G401 (cell line): ENCODE results near the gene SYNE2. TPM values are rescaled to one million over a fixed set of nuclear protein-coding genes. Genes with fewer than 3 reads are reported as not detected.

Experiments
- DNase-seq: peaks from one replicate; pipeline ENCODE4 v3.0.0-alpha.2; 2015; ENCODE audit warnings: low spot score
- in situ Hi-C: cut with HindIII; loops from 2 replicates; pipeline ENCODE4 v1.10.0; 2016; ENCODE audit warnings: low sequenced_read_pairs, mixed read lengths
- total RNA-seq: library from RNA; depleted of rRNA; stranded (reverse); fragments of >200 nt; shearing (Covaris generic); gene quantifications from 2 replicates; pipeline ENCODE4 v1.2.3, GENCODE V29; 2014

The SYNE2 gene
- total RNA-seq, 1 experiment from 2014 or later: 6.2 TPM

DNA sequence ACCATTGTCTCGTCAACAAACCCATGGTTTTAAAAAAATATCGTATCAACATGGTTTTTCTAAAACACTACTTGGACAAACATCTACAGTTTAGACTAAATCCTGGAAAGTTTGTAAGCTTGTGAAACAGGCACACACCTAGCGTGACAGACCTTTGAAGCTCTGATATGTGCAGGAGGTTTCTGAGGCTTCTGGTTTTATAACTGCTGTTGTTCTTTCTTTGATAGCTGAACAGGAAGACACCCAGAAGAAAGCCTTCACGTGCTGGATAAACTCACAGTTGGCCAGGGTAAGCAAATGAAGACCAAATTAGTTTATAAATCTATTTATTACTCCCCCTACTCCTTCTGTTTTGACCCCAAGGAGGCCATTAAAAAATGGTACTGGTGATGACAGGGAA, 87.6 kb downstream of the SYNE2 start:
- DNase-seq: no peak
- in situ Hi-C loops: no loop called here

DNA sequence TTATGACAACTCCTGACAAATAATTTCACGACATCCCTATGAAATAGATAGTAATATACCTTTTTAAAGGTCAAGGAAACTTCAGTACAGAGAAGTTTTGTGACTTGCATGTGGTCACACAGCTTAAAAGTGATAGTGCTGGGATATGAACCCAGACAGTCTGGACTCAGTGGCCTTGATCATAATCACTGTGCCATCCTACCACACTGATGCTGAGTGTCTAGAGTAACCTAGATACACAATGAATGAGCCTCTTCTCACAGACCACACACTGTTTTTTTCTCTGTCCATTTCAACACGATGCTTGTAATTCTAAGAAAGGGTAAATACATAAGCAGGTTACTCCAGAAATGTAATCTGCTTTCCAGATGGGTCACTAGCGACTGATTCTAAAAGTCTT, 88.2 kb downstream of the SYNE2 start:
- no peak for DNase-seq
- in situ Hi-C loops: no loop called here

DNA sequence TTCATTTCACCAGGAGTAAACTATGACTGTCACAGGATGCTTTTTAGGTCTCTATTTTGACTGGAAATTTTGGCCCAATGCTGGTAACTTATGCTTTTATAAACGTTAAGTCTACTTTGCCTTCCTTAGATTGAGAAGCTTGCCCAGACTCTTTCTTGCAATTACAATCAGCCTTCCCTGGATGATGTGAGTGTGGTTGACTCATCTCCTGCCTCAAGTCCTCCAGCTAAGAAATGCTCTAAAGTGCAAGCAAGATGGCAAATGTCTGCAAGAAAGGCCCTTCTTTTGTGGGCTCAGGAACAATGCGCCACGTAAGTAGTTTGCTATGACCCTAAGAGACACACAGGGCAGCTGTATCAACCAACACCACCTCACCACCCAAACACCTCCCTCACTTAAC, 96.9 kb downstream of the SYNE2 start:
- no peak for DNase-seq
- in situ Hi-C loops: no loop called here

DNA sequence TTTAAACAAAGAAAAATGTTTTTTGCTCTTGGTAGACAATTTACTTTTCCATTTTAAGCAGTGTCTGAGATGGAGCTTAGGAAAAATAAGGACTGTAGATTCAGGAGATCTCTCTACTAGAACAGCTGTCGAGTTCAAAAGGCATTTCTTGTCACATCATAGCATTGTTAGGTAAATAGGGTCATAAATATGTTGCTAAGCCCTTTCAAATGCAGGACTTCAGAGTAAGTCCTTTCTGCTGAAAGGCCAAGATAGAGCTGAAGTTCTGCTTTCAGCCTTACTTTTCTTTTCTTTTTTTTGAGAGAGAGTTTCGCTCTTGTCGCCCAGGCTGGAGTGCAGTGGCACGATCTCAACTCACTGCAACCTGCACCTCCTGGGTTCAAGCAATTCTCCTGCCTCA, 98.2 kb downstream of the SYNE2 start:
- DNase-seq: no peak
- in situ Hi-C loops: no loop called here

DNA sequence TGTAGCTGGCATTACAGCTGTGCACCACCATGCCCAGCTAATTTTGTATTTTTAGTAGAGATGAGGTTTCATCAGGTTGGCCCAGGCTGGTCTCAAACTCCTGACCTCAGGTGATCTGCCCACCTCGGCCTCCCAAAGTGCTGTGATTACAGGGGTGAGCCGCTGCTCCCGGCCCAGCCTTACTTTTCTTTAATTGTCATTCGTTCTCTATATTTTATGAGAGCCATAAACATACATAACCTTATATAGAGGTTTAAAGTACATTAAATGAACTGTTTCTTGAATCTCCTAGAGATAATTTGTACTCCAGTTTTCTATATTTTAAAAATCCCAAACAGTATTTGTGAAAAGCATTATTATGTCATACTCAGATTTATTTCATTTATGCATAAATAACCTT, 98.6 kb downstream of the SYNE2 start:
- DNase-seq: no peak
- in situ Hi-C loops: no loop called here

DNA sequence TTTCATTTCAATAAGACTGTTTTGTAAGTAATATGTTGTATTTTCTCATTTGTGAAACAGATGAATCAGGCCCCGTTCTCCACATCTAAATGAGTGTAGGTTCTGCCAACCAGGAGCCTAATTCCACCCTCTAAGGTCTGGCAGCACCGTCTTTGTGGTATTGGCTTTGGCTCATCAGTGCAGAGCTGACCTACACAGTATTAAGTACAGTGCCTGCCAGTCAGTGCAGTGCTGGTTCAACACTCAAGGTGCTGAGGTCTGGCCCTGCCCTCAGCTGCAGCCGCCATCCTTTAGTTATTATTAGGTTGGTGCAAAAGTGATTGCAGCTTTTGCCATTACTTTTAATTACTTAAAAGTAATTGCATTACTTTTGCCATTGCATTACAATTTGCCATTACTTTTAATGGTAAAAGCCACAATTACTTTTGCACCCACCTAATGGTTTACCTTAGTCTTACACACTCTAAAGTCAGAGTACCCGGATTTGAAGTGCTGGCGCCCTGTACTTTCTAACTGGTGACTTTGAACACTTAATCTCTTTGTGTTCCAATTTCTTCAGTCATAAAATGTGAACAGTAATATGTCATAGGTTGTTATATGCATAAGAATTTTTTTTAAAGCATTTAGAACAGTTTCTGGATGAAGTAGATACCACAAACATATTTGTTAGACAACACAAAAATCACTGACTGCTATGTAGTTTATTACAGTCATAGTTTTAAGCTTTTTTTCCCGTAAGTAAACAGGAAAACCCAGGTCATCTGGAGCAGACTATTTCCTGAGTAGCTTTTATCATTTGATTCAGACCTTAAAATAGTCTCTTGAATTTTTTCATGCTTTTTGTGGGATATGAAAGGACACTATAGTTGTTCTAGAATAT, 99.5 kb downstream of the SYNE2 start:
- no peak for DNase-seq
- in situ Hi-C loops: no loop called here

DNA sequence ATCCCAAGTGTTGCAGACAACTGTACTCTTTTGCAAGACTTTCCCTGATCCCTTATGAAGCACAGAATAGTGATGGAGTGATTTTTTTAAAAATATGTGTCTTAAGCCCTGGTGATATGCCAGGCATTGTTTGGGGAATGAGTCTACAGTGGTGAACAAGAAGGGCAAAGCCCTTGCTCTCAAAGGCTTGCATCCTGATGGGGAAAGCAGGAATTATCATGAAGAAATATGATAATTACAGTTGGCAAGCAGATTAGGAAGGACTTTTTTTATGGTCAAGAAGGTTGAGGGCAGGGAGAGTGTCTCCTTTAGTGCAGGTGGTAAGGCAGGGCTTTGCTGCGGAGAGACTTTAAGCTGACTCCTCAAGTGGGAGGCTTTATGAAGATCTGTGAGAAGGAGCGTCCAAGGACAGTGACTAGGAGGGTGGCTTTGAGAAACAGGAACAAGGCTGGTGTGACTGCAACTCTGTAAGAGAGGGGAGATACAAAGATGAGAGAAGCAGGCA, 100.2 kb downstream of the SYNE2 start:
- in situ Hi-C loops: no loop called here
- no peak for DNase-seq

DNA sequence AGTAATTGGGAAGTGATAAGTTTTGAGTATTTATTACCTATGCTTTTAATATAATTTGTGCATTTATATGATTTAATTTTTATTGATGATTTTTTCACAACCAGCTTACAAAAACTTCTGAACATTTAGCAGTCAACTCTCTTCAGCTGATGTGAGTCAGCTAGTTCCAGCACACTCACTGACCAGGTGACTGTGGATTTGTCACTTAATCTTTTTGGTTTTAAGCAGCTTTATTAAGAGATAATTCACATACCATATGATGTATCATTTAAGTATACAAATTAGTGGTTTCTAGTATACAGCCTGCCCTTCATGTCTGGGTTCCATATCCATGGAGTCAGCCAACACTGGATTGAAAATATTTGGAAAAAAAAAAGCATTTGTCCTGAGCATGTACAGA, 103.5 kb downstream of the SYNE2 start:
- DNase-seq: no peak
- in situ Hi-C loops: no loop called here

DNA sequence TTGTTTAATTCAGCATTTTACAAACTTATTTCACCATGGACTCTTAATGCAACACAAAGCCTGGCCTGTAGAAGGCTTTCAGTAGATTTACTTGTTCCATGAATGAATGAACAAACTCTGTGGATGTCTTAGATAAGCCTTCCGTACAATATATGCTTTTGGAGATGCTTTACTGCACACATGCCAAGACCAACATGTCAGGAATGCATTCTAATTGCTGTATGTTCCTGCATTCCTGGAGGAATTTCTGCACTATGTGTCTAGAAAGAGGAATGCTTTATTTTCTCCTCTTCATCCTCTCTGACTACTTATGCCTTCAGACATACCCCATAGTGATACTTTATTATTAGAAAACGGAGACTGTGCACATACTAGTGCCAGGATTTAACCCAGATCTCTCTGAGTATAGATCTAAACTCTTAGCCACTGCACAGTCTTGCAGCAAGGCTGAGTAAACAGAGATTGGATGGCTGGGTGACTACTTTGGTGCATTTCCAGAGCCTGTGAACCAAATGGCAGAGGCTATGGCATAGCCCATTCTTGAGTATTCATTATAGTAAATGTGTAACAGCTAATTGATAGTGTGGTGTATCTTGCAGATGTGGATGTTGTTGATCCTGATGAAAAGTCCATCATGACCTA, 108.2 kb downstream of the SYNE2 start:
- in situ Hi-C loops: no loop called here
- DNase-seq: no peak

DNA sequence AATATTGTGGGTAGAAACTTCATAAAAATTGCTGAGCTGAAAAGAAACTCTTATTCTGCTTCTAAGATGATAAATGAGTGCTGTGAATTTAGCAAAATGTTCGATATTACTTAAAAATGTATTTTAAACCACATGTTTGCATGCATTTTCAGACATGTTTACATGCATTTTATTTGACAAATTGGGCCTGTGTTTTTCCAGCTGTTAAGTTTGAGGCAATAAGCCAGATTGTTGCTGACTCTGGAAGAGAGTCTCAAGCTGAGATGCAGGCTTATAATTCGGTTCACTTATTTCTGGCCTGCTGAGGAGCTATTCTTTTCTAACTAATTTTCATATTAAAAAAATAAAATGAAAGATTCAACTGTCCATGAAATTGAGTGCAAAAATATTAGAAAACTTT, 110.1 kb downstream of the SYNE2 start:
- in situ Hi-C loops: no loop called here
- DNase-seq: no peak

DNA sequence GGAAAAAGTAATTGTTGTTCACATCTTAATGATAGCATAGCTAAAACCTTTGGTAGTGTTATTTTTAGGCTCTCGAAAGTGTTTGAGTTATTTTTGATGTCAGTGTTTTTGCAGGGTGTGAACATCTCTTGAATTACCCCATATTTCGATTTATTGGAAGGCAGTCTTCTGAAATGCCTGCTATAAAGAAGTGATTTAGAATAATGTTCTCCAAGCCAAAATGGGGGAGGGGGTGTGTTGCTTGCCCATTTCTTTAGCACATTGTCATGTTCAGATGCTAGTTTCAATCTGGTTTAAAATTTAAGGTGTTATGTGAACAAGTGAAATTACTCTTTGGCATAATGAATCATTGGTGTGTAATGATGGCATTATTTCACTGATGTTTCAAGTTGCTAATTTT, 110.6 kb downstream of the SYNE2 start:
- in situ Hi-C loops: no loop called here
- DNase-seq: no peak

DNA sequence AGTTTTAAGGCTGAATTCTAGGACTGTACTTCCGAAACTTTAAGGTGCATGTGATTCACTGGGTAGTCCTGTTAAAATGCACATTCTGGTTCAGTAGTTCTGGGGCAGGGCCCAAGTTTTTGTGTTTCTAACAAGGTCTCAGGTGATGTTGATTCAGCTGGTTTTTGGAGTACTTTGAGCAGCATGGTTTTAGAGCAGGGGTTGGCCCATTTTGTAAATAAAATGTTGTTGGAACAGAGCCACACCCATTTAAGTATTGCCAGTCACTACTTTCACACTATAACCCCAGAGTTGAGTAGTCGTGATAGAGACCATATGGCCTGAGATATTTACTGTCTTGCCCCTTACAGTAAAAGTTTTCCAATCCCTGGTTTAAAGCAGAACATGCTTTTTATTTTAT, 111.3 kb downstream of the SYNE2 start:
- in situ Hi-C loops: no loop called here
- no peak for DNase-seq

DNA sequence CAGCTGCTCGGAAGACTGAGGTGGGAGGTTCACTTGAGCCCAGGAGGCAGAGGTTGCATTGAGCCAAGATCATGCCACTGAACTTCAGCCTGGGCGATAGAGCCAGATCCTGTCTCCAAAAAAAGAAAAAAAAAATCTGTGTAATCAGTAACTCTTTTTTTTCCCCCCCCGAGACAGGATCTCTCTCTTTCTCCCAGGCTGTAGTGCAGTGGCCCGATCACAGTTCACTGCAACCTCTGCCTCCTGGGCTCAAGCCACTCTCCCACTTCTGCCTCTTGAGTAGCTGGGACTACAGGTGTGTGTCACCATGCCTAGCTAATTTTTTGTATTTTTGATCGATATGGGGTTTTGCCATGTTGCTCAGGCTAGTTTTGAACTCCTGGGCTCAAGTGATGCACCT, 113.6 kb downstream of the SYNE2 start:
- no peak for DNase-seq
- in situ Hi-C loops: no loop called here

DNA sequence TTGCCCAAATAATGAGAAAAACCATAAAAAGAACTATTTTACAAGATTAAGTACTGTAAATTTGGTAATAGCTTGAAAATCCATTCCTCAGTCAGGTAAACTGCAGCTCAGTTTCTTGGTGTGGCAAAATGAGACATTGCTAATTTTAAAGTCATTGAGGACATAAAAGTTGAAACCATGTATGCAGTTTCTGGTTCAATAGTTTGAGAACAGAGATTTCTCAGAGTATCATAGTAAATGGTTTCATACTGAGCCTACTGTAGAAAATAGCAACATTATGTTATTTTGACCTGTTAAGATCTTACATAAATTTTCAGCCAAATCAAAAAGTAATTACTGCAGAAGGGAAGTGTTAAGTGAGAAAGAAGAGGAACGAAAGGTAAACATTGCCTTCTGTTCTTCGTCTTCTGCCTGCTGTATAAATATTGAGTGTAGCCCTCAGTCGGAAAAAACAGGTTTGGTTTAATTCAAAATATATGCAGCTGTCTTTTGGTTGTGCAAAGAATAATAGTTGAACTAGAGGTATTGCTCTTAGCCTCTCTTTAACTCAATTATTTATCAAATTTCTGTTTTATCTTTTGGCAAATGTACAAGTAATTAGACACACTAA, 119.6 kb downstream of the SYNE2 start:
- DNase-seq: no peak
- in situ Hi-C loops: no loop called here

DNA sequence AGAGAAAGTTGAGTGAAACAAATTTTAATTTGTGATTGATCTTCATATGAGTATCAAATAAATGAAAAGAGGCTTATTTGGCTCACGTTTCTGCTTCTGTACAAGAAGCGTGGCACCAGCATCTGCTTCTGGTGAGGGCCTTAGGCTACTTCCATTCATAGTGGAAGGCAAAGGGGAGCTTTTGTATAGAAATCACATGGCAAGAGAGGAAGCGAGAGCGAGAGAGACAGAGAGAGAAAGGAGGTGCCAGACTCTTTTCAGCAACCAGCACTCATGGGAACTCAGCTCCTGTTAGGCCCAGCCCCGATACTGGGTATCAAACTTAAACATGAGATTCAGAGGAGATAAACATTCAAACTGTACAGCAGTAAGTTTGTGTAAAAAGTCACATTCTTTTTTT, 121.4 kb downstream of the SYNE2 start:
- no peak for DNase-seq
- in situ Hi-C loops: no loop called here

DNA sequence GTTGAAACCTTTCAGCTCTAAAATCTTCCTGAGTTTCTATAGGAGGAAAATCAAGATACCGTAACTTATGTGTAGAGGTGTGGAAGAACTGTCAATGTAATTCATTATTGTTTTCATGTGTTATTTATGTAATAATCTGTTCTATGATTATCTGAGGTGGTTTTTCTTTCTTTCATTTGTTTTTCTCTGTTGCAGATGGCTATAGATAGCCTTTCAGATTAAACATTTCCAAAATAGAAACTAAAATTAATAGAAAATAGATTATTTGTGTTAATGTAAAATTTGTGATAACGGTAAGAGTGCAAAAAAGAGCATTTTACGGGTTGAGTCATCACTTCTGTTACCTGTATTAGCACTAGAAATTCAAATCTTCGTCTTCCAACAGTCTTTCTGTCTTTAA, 128.8 kb downstream of the SYNE2 start:
- DNase-seq: no peak
- in situ Hi-C loops: no loop called here

DNA sequence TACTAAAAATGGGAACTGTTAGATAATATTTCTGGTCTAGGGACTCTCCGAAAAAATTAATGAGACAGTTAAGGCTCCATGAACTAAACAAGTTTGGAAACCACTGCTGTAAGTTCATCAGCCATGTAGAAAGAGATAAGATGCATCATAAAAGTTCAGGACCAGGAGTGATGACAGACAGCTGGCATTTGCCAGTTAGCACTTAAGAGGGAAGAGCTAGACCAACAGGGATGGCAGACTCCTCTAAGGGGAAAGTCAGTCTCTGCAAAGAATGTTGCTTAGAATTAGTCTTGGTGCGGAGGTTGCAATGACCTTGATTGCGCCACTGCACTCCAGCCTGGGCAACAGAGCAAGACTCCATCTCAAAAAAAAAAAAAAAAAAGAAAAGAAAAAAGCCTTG, 129.4 kb downstream of the SYNE2 start:
- in situ Hi-C loops: no loop called here

DNA sequence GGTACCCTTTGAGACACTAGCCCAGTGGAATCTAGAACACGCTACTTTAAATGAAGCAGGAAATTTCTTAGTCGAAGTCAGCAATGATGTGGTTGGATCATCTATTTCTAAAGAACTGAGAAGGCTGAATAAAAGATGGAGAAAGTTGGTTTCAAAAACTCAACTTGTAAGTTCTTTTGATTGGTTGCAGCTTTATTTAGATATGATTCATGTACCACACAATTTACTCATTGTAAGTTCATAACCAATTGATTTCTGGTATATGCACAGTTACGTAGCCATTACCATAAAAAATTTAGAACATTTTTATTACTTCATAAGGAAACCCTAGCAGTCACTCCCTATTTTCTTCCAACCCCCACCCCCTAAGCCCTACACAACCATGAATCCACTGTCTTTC, 129.8 kb downstream of the SYNE2 start:
- in situ Hi-C loops: no loop called here
- no peak for DNase-seq

More for the DNA sequence above, 129.4 kb downstream of the SYNE2 start:
- DNase-seq: no peak

DNA sequence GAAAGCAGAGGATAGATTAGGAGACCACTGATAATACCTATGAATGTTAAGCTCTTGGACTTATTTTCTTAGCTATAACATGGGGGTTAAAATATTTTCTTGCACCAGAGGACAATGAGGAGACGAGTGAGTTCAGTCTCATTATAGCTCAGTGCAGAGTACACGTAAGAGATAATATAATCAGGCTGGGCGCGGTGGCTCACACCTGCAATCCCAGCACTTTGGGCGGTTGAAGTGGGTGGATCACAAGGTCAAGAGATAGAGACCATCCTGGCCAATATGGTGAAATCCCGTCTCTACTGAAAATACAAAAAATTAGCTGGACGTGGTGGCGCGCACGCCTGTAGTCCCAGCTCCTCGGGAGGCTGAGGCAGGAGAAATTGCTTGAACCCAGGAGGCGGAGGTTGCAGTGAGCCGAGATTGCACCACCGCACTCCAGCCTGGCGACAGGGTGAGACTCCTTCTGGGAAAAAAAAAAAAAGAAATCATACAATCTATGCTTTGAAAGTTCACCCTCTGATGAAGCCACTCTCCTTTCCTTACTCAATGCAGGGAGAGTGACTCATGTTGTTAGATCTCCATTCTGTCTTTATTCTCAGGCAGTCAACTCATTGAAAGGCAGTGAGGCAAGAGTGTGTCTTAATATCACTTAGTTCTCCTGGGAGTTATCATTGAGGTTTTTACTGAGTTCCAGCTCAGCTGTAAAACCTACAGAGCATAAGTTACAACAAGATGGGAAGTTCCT, 134.2 kb downstream of the SYNE2 start:
- DNase-seq: no peak
- in situ Hi-C loops: no loop called here

DNA sequence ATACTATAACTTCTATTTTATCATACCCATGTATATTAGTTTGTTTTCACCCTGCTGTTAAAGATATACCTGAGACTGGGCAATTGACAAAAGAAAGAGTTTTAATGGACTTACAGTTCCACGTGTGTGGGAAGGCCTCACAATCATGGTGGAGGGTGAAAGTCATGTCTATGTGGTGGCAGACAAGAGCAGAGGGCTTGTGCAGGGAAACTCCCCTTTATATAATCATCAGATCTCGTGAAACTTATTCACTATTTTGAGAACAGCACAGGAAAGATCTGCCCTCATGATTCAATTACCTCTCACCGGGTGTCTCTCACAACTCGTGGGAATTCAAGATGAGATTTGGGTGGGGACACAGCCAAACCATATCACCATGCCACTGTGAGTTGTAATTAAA, 135.8 kb downstream of the SYNE2 start:
- no peak for DNase-seq
- in situ Hi-C loops: no loop called here
